Measurements from ENCODE around the gene PSENEN.

DNA sequence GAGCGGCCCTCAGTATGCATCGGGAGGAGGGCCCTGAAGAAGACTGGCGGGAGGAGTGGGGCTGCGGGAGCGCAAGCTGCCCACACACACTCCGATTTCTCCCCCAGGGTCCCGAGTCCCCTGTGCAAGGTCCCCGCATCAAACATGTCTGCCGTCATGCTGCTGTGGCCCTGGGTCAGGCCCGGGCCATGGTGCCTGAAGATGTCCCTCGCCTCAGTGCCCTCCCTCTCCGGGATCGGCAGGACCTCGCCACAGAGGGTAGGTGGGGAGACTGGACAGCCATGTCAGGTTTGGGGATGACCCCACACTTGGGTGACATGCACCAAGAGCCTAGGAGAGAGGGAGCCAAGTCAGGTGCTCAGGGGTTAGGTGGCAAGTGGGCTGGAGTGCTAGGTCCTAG is 23.0 kb upstream of the PSENEN start:
- TF ChIP-seq, protein P1, sequence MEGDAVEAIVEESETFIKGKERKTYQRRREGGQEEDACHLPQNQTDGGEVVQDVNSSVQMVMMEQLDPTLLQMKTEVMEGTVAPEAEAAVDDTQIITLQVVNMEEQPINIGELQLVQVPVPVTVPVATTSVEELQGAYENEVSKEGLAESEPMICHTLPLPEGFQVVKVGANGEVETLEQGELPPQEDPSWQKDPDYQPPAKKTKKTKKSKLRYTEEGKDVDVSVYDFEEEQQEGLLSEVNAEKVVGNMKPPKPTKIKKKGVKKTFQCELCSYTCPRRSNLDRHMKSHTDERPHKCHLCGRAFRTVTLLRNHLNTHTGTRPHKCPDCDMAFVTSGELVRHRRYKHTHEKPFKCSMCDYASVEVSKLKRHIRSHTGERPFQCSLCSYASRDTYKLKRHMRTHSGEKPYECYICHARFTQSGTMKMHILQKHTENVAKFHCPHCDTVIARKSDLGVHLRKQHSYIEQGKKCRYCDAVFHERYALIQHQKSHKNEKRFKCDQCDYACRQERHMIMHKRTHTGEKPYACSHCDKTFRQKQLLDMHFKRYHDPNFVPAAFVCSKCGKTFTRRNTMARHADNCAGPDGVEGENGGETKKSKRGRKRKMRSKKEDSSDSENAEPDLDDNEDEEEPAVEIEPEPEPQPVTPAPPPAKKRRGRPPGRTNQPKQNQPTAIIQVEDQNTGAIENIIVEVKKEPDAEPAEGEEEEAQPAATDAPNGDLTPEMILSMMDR (IDR thresholded peaks at IDR 0.05; ENCODE audit: control extremely low read depth in 1 of 3, insufficient read depth in 1 of 3, low read depth in 1 of 3, low read length in 3 of 3) = no peak
- no peak for TF ChIP-seq POLR2A (IDR thresholded peaks at IDR 0.05; ENCODE audit: control extremely low read depth in 1 of 2, low read depth in 2 of 2, low read length in 2 of 2)

All from H1 (cell line).